ENCODE data around the gene INTS4.
"Not testable (repeated sequence)": the region's sequence is repeated elsewhere in the genome, so short reads cannot be mapped to it uniquely, and the experiment has no call there.

Gene INTS4

DNA sequence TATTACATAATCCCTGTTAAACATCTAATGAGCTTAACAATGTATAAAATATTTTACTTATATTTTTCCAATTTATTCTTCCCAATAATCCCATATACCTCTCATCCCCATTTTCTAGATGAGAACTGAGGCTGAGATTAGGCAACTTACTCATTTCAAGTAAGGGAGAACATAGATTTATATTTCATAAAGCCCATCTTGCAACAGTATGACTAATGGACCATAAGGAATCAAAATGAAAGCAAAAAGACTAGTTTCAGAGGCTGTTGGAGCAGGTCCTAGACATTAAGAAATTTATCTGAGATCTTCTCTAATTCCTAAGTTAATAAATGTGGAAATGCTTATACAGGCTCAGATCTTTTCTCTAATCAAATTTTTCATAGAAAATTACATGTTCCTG lies 52.0 kb downstream of the INTS4 start:
- not testable (repeated sequence) for DNase-seq

DNA sequence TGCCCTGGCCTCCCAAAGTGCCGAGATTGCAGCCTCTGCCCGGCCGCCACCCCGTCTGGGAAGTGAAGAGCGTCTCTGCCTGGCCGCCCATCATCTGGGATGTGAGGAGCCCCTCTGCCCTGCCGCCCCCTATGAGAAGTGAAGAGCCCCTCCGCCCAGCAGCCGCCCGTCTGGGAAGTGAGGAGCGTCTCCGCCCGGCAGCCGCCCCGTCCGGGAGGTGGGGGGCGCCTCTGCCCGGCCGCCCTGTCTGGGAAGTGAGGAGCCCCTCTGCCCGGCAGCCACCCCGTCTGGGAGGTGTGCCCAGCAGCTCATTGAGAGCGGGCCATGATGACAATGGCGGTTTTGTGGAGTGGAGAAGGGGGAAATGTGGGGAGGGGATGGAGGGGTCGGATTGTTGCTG lies 60.9 kb downstream of the INTS4 start:
- DNase-seq, result not testable (repeated sequence)

DNA sequence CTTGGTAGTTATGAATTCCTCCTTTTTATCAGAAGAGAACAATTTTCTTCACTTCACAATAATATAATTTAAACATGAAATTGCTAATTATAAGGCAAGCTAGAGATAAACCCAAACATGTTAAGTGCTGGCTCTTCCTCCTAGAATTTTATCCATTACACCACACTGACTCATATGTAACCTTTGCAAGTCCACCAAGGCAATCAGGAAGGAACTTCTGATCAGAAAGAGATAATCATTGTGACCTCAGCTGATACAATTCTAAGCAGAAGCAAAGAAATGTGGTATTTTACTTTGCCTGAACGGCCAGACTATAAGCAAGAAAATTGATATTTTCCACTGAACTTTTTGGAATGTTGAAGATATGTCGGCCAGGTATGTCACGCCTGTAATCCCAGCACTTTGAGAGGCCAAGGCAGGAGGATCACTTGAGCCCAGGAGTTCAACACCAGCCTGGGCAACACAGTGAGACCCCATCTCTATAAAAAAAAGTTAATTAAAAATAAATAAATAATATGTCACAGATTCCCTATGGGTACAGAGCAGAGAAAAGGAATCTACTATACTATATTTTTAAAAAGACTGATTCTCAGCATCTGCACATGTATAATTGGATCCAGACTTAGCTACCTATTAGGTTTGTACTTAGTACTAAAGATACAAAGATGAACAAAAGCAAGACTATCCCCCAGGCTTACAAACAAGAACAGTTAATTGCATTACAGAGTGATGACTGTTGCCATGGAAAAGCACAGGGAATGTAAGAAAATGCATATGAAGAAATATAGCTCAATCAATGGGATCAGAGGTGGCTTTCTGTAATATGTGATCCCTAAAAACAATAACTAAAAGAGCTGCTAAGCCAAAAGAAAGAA lies 63.9 kb downstream of the INTS4 start:
- DNase-seq, result not testable (repeated sequence)

- DNase-seq, result not testable (repeated sequence)
Observed at GRCh38 chr11:77917713-77918112, 76.8 kb downstream of the INTS4 start.

DNA sequence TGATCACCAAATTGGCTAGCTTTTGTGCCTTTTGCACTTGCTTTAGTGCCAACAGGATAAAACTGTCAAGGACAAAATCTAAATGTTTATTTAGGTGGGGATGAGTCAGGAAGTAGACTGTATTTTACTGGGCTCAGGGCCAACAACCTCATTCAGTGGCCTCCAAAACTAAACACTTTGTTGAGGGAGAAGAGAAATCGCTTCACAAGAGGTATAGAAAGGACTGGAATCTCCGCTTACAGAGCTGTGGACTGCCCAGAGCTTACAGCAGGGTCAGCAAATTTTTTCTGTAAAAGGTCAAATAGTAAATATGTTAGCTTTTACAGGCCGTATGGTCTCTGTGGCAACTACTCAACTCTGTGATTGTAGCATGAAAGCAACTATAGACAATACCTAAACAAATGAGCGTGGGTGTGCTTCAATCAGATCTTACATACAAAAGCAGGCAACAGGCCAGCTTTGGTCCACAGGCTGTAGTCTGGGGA lies 80.1 kb downstream of the INTS4 start:
- DNase-seq, result not testable (repeated sequence)

- not testable (repeated sequence) for DNase-seq
Observed at GRCh38 chr11:77913608-77914306, 80.7 kb downstream of the INTS4 start.

DNA sequence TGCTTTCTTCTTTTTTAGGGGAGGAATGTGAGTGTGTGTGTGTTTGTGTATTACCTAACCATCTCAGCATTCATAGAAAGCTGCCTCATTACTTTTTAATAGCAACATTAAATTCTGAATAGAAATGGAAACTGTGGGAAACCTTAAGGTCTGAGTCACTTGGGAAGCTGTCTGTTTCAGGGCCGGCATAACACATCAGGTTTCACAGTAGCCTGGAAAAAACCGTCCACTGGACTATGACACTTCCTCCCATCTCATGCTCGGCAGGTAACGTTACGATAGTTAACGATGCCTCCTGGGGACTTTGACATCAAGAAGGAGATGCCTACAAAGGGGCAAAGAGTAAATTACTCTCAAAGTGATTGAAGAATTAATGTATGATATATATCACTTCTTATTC lies 83.6 kb downstream of the INTS4 start:
- not testable (repeated sequence) for DNase-seq

GRCh38 chr11:77909277-77909676 lies 85.2 kb downstream of the INTS4 start:
- no peak for DNase-seq

DNA sequence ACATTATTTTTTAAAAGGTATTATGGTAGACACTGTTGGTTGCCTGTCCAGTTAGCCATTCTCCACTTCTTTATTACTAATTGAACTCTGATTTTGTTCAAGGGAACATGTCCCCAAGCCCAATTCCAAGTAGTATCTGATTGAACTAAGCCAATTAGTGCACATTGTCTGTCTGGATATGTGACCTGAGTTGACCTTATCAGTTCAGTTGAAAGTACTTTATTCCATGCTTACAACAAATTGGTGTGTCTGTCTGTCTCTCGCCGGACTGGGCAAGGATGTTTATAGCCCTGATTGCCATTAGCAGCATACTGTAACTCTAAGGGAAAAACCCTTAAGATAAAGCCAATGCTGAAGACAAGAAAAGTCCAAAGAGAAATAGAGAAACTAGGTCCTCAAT lies 85.6 kb downstream of the INTS4 start:
- DNase-seq, result no peak

DNA sequence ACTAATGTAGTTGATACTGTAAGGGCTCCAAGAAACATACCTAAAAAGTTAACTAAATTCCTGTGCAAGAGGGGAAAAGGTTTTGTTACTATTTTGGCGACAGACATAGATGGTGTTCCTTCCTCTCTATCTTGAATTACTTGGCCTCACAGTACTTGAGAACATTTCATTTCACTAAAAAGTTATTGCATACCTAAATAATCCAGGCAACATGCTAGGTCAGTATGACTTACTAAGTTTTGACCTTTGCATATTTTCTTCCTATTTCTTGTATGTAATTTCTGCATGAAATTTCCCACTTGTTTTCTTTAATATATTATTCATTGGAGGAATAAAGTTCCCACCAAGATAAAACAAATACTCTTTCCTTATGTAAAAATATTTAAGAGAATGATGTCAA lies 99.5 kb downstream of the INTS4 start:
- DNase-seq, result not testable (repeated sequence)

- DNase-seq, result not testable (repeated sequence)
Observed at GRCh38 chr11:77891703-77892102, 102.8 kb downstream of the INTS4 start.

GRCh38 chr11:77891256-77891655 lies 103.2 kb downstream of the INTS4 start:
- not testable (repeated sequence) for DNase-seq

- peak; percentile 48 for DNase-seq
Observed at GRCh38 chr11:77890619-77891056, 103.8 kb downstream of the INTS4 start.

DNA sequence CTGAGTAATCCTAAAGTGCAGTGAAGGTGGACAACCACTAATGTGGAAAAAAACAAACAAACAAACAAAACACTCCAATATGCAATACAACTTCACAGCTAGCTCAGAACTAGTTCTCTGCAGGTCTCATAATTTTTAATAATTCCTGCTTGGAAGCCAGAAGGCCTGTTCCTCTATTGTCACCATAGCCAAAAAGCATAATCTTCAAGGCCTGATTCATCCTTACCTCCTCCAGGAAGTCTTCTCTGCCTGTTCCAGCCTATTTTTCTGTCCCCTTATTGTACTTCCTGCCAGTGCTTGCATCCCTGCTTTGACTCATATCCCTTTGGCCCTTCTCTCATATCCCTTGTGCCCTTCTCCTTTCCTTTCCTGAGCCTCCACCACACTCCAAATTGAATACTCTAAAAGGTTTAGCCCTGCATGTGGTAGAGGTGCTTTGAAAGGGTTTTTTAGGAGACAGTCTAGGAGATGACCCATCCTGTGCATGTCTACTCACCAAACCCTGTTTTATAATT lies 104.3 kb downstream of the INTS4 start:
- DNase-seq, result not testable (repeated sequence)

- DNase-seq, result not testable (repeated sequence)
Observed at GRCh38 chr11:77889045-77889444, 105.4 kb downstream of the INTS4 start.

- DNase-seq, result no peak
Observed at GRCh38 chr11:77886401-77886800, 108.1 kb downstream of the INTS4 start.

DNA sequence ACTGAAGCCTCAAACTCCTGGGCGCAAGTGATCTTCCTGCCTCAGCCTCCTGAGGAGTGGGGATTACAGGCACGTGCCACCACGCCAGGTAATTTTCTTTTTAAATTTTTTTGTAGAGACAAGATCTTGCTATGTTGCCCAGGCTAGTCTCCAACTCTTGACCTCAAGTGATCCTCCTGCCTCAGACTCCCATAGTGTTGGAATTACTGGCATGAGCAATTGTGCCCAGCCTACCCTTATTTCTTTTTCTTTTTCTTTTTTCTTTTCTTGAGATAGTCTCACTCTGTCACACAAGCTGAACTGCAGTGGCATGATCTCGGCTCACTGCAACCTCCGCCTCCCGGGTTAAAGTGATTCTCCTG lies 109.7 kb downstream of the INTS4 start:
- DNase-seq, result no peak

DNA sequence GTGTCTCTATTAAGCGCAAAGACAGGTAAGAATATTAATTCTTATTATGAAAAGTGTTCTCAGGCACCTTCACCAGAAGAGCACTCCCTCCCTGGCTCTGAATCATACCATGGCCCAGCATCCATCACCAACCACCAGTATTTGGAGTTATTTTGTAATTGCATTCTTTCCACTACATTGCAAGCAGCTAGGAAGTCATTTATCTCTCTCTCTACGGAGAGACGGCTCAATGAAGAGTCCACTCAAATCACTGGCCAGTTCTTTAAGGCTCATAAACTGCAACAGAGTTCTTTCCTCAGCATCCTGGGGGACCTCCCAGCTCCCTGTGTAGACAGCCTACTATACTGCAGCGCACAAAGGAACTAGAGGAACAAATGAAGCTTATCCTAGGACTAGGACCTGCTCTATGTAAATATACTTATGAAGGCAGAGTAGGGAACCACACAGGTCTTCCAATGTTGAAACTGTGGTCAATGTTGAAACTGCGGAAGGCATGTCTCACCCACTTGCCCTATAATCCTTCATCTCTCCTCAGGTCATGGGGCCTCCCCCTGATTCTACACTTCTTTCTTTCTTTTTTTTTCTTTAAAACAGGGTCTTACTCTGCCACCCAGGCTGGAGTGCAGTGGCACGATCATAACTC lies 110.2 kb downstream of the INTS4 start:
- DNase-seq, result no peak

GRCh38 chr11:77883775-77884174 lies 110.7 kb downstream of the INTS4 start:
- peak; percentile 1 for DNase-seq

GRCh38 chr11:77882396-77882795 lies 112.1 kb downstream of the INTS4 start:
- no peak for DNase-seq

DNA sequence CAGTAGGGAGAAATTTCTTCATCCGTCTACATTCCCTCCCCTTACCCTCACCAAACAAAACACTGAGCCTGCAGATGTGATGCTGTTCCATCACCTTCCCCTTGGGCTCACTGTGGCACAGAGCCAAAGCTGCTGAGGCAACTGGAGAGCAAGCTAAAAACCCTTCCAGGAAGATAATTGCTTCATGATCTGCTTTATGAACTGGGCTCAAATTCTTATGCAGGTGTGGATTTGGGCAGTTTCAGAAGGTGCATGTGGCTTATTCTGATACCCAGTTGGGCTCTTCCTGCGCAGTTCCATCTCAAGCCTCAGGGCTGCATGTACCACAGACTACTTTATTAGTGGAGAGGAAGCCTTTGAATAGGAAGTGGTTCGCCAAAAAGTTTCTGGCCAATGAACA lies 115.2 kb downstream of the INTS4 start:
- DNase-seq, result no peak

- not testable (repeated sequence) for DNase-seq
Observed at GRCh38 chr11:77878247-77878646, 116.2 kb downstream of the INTS4 start.

DNA sequence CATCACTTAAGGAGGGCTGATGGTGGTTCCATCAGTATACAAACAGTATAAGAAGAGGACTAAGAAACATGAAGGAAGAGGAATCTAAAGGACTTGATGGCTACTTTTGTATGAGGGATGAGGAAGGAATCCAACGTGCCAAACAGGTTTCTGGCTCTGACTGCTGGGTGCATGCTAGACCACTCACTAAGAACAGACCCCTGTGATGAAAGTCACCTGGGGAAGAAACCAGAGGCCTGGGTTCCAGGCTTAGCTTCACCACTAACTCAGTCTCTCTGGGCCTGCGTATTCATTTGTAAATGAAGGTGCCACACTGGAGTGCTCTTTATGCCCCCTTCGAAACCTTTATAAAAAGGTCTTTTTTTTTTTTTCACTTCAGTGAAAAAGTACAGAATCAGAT lies 118.4 kb downstream of the INTS4 start:
- DNase-seq, result no peak

Measured in DMS 273 treated with DMSO at 0.1 percent for 48 hours (cell line).